ENCODE results near the gene KCNMA1. TPM values are rescaled to one million over a fixed set of nuclear protein-coding genes. Genes with fewer than 3 reads are reported as not detected.

The KCNMA1 gene
- total RNA-seq, 4 donors from 2014 or later: 4.6 to 10.5 (median 7.8) TPM

DNA sequence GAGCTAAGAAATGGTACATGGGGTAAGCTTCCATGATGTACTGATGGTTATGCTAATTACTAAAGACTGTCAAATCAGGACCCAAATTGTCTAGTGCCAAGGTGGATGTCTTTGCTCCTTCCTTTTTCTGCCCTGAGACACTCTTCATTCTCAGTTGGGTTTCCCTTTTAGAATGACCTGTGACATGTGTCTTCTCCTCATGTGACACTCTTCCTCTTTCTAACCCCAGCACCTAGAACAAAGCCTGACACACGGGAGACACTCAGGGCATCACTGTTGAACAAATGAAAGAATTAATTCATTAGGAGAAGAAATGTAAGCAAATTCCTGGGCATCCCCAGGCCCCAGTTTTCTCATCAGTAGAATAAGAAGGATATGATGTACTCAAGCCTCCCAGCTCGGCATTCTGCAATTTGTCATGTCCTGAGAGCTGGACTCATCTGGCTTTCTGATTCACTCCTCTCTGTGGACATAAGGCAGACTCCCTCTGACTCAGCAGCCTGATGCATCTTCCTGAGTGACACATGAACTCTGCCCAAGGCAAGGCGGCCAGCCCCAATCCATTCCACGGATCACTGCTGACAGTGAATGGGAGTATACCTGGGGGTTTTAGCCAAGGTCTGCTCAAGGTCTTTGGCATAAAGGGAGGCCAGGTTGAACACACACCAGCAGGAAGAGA lies 473.8 kb downstream of the KCNMA1 start:
- Histone ChIP-seq H3K9me3 (no peaks in the 10 kb centered on the region), H3K36me3 (no peaks in the 10 kb centered on the region), H3K27ac (no peak overlapping the region), H3K4me1 (peaks cover 16% of the 10 kb centered on the region), H3K27me3 (no peaks in the 10 kb centered on the region), H3K4me3 (no peak overlapping the region)
- TF ChIP-seq POLR2A (IDR thresholded peaks at IDR 0.05): no peak
- no peak for TF ChIP-seq EP300 (IDR thresholded peaks at IDR 0.05)
- TF ChIP-seq, protein P1, sequence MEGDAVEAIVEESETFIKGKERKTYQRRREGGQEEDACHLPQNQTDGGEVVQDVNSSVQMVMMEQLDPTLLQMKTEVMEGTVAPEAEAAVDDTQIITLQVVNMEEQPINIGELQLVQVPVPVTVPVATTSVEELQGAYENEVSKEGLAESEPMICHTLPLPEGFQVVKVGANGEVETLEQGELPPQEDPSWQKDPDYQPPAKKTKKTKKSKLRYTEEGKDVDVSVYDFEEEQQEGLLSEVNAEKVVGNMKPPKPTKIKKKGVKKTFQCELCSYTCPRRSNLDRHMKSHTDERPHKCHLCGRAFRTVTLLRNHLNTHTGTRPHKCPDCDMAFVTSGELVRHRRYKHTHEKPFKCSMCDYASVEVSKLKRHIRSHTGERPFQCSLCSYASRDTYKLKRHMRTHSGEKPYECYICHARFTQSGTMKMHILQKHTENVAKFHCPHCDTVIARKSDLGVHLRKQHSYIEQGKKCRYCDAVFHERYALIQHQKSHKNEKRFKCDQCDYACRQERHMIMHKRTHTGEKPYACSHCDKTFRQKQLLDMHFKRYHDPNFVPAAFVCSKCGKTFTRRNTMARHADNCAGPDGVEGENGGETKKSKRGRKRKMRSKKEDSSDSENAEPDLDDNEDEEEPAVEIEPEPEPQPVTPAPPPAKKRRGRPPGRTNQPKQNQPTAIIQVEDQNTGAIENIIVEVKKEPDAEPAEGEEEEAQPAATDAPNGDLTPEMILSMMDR (IDR thresholded peaks at IDR 0.05): no peak
- no peak for TF ChIP-seq POLR2AphosphoS5 (IDR thresholded peaks at IDR 0.05)
- WGBS: 71% methylated on average over 4 of the region's 4 CpGs
- no peak for DNase-seq (ENCODE audit: low spot score in 2 of 2)

DNA sequence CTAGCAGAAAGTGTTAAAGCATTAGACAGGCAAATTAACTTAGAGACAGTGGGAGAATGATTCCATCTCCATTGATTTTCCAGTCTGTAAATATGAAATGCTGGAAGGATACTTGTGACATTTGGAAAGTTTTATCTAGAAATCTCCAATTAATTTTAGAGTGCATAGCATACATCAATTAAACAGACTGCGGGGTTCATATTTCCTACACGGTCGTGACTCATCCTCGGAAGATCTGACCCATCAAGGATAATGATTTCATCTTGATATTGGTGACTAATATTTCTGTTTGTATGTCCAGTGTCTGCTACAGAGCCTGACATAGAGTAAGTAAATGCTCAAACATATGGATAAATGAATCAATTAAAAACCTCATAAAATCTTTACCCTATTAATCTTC lies 474.9 kb downstream of the KCNMA1 start:
- TF ChIP-seq POLR2A (IDR thresholded peaks at IDR 0.05) (no peak), EP300 (IDR thresholded peaks at IDR 0.05) (no peak)
- TF ChIP-seq, protein P1 (IDR thresholded peaks at IDR 0.05): no peak
- Histone ChIP-seq H3K9me3 (no peaks in the 10 kb centered on the region), H3K27me3 (no peaks in the 10 kb centered on the region), H3K4me3 (no peak overlapping the region), H3K36me3 (no peaks in the 10 kb centered on the region), H3K4me1 (peaks cover 16% of the 10 kb centered on the region), H3K27ac (no peak overlapping the region)
- WGBS: 72% methylated on average over 4 of the region's 4 CpGs
- DNase-seq (ENCODE audit: low spot score in 2 of 2): no peak

DNA sequence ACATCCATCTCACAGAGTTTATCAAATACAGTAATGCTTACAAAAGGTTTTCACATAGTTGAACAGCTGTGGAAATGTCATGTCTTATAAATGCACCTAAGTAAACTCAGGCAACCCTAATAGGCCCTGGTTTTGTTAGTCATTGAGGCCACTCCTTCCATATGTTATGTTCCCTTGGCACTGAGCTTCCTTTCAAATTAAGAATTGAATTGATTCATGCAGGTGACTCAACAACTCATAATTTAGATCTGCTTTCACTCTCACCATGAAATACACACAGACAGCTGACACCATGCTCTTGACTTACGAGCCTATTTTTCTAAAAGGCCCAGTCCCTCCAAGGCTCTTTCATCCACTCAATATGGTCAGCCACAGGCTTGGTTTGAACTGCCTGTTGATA lies 476.9 kb downstream of the KCNMA1 start:
- no peaks in the 10 kb centered on the region for H3K27me3 ChIP-seq
- no peak overlapping the region for H3K4me3 ChIP-seq
- H3K27ac ChIP-seq: no peak overlapping the region
- TF ChIP-seq POLR2A (IDR thresholded peaks at IDR 0.05) (no peak), POLR2AphosphoS5 (IDR thresholded peaks at IDR 0.05) (no peak), EP300 (IDR thresholded peaks at IDR 0.05) (no peak)
- TF ChIP-seq, protein P1 (IDR thresholded peaks at IDR 0.05): no peak
- H3K4me1 ChIP-seq: peaks cover 12% of the 10 kb centered on the region
- no peaks in the 10 kb centered on the region for H3K9me3 ChIP-seq
- no peaks in the 10 kb centered on the region for H3K36me3 ChIP-seq
- whole genome bisulfite sequencing: 44% methylated on average over 1 of the region's 1 CpG
- no peak for DNase-seq (ENCODE audit: low spot score in 2 of 2)

DNA sequence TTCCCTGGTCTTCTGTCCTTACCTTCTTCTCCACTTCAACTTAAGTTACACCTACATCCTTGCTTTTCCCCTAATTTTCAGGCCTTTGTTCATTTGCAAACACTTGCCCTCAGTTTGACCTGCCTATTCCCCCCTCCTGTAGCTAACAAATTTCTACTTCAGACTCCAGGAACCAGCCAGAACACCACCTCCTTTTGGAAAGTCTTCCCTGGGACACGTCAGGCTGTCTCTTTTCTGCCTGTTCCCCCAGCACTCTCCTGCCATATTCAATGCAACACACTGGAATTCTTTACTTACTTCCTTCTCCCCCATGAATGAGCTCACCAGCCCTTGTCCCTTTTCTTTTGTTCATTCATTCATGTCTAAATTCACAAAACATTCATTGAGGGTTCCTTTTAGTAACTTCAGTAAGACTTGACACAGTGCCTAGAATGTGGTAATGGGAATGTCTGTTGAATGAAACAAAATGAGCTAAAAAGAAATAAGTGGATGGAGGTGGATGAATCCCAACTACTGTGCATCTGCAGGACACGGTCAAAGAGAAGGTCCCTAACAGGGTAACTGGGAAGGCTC lies 478.0 kb downstream of the KCNMA1 start:
- Histone ChIP-seq H3K4me1 (peaks cover 5% of the 10 kb centered on the region), H3K36me3 (no peaks in the 10 kb centered on the region), H3K4me3 (no peak overlapping the region), H3K9me3 (no peaks in the 10 kb centered on the region), H3K27ac (no peak overlapping the region), H3K27me3 (no peaks in the 10 kb centered on the region)
- no peak for DNase-seq (ENCODE audit: low spot score in 2 of 2)
- TF ChIP-seq POLR2AphosphoS5 (IDR thresholded peaks at IDR 0.05) (no peak), EP300 (IDR thresholded peaks at IDR 0.05) (no peak), POLR2A (IDR thresholded peaks at IDR 0.05) (no peak)
- TF ChIP-seq, protein P1 (IDR thresholded peaks at IDR 0.05): no peak
- WGBS: 75% methylated on average over 2 of the region's 2 CpGs

DNA sequence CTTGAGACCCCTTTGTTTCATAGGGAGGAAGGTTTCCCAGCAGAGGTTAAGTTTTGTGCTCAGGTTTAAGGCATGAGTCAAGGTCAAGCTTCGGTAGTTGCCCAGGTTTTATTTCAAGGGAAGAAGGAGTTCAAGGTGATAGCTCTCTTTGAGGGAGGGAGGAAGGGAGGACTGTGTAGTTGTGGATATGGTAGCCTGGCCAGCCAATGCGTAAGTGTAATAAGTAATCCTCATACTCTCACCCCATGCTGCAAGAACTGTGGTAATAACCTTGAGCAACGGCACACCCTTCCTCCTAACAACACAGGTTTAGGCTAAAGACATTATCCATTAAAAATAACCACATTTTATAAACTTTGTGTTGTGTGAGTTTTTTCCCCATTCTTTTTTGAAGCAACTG lies 478.9 kb downstream of the KCNMA1 start:
- no peaks in the 10 kb centered on the region for H3K9me3 ChIP-seq
- H3K4me1 ChIP-seq: peaks cover 3% of the 10 kb centered on the region
- 82% methylated on average over 3 of the region's 3 CpGs for WGBS
- no peaks in the 10 kb centered on the region for H3K27me3 ChIP-seq
- DNase-seq (ENCODE audit: low spot score in 2 of 2): no peak
- no peak for TF ChIP-seq POLR2A (IDR thresholded peaks at IDR 0.05)
- TF ChIP-seq, protein P1 (IDR thresholded peaks at IDR 0.05): no peak
- H3K36me3 ChIP-seq: no peaks in the 10 kb centered on the region
- no peak overlapping the region for H3K4me3 ChIP-seq
- H3K27ac ChIP-seq: no peak overlapping the region
